ENCODE results near the gene MRPL17. TPM values are rescaled to one million over a fixed set of nuclear protein-coding genes. Genes with fewer than 3 reads are reported as not detected.
A peak's percentile ranks its signal among the peaks of the same experiment; 100 is the strongest.

The MRPL17 gene
- total and polyA plus RNA-seq, 2 of the 13 experiments (the other 11 are each of a cell fraction or from before 2014, with no cell fraction given) = 59.4 to 90.0 TPM

- TF ChIP-seq ZNF782 (CRISPR knock-in tag; IDR thresholded peaks at IDR 0.05; ENCODE audit: borderline replicate concordance) (0 out of 2 replicates have a peak, but pooled peaks have one; percentile 94), THRA (CRISPR knock-in tag; IDR thresholded peaks at IDR 0.05; ENCODE audit: borderline replicate concordance) (peak; percentile 12; the same call in 1 of the 2 replicates), FOXK1 (CRISPR knock-in tag; IDR thresholded peaks at IDR 0.05; ENCODE audit: borderline replicate concordance, low read depth) (peak; percentile 90), JARID2 (CRISPR knock-in tag; IDR thresholded peaks at IDR 0.05; ENCODE audit: insufficient replicate concordance) (no peak), ZNF354B (CRISPR knock-in tag; IDR thresholded peaks at IDR 0.05) (no peak), PLRG1 (conservative IDR thresholded peaks at IDR 0.05) (no peak), GATA4 (IDR thresholded peaks at IDR 0.05; ENCODE audit: borderline replicate concordance, low read depth) (peak; percentile 70; the same call in 1 of the 2 replicates), ZNF451 (CRISPR knock-in tag; IDR thresholded peaks at IDR 0.05) (peak; percentile 96), CENPBD1 (CRISPR knock-in tag; IDR thresholded peaks at IDR 0.05; ENCODE audit: borderline replicate concordance, low read depth) (peak; percentile 62; the same call in 1 of the 2 replicates), HCFC1 (IDR thresholded peaks at IDR 0.05; ENCODE audit: low read depth, low read length) (no peak), ZNF138 (CRISPR knock-in tag; IDR thresholded peaks at IDR 0.05; ENCODE audit: low read depth) (peak; percentile 83; the same call in 1 of the 2 replicates), ZKSCAN5 (CRISPR knock-in tag; IDR thresholded peaks at IDR 0.05) (0 out of 2 replicates have a peak, but pooled peaks have one; percentile 17), CBFB (CRISPR knock-in tag; IDR thresholded peaks at IDR 0.05) (peak; percentile 54), HOXA9 (CRISPR knock-in tag; IDR thresholded peaks at IDR 0.05; ENCODE audit: borderline replicate concordance) (peak; percentile 84; the same call in 1 of the 2 replicates), MBNL3 (CRISPR knock-in tag; conservative IDR thresholded peaks at IDR 0.05) (no peak), SALL2 (CRISPR knock-in tag; IDR thresholded peaks at IDR 0.05) (peak; percentile 74; the same call in 1 of the 2 replicates), CCAR2 (optimal IDR thresholded peaks at IDR 0.05; ENCODE audit: low read depth, low read length) (no peak), FOXP1 (IDR thresholded peaks at IDR 0.05) (no peak), FOXP1 (CRISPR knock-in tag; IDR thresholded peaks at IDR 0.05) (peak; percentile 23; the same call in 1 of the 2 replicates), NR2C2 (CRISPR knock-in tag; IDR thresholded peaks at IDR 0.05; ENCODE audit: borderline replicate concordance) (peak; percentile 85), GRHL1 (CRISPR knock-in tag; conservative IDR thresholded peaks at IDR 0.05) (no peak), TOE1 (CRISPR knock-in tag; IDR thresholded peaks at IDR 0.05) (no peak; the same call in 1 of the 2 replicates), MLX (CRISPR knock-in tag; IDR thresholded peaks at IDR 0.05) (peak; percentile 52), PAF1 (CRISPR knock-in tag; IDR thresholded peaks at IDR 0.05) (no peak), PAWR (CRISPR knock-in tag; IDR thresholded peaks at IDR 0.05; ENCODE audit: borderline replicate concordance) (no peak)
Measured at GRCh38 chr11:6682936-6683861, at the start of gene MRPL17 (continued).

Measured in HepG2 (cell line).